KMS-11 (cell line): ENCODE data around the gene CHERP.
A peak's percentile ranks its signal among the peaks of the same experiment; 100 is the strongest.

Experiments
- H2AFZ ChIP-seq: fragments of 200-600 bp; sonication (generic); 2 replicates; pipeline ENCODE4 v1.6.1; 2016; ENCODE audit warnings: antibody characterized with exemption, mixed run types, low read depth
- H3K27ac ChIP-seq: fragments of 200-600 bp; sonication (generic); 2 replicates; pipeline ENCODE4 v1.6.1; 2016; ENCODE audit warnings: mild to moderate bottlenecking, mixed run types
- H3K27me3 ChIP-seq: fragments of 200-600 bp; sonication (generic); 2 replicates; pipeline ENCODE4 v1.6.1; 2017; ENCODE audit warnings: mild to moderate bottlenecking, low read depth, mixed run types, moderate library complexity; ENCODE audit not compliant: insufficient read depth
- H3K36me3 ChIP-seq: fragments of 200-600 bp; sonication (generic); 2 replicates; pipeline ENCODE4 v1.6.1; 2017; ENCODE audit warnings: mild to moderate bottlenecking, mixed run types; ENCODE audit not compliant: insufficient read depth
- H3K4me1 ChIP-seq: fragments of 200-600 bp; sonication (generic); 2 replicates; pipeline ENCODE4 v1.6.1; 2016; ENCODE audit warnings: mild to moderate bottlenecking, low read depth, mixed run types; ENCODE audit not compliant: poor library complexity, severe bottlenecking
- H3K4me2 ChIP-seq: fragments of 200-600 bp; sonication (generic); 2 replicates; pipeline ENCODE4 v1.7.0; 2016; ENCODE audit warnings: mild to moderate bottlenecking, mixed run types
- H3K4me3 ChIP-seq: fragments of 200-600 bp; sonication (generic); IDR thresholded peaks from 2 replicates; pipeline ENCODE4 v1.6.1; 2017; ENCODE audit warnings: low read depth, low read length, mixed read lengths; ENCODE audit not compliant: insufficient read depth
- H3K79me2 ChIP-seq: fragments of 200-600 bp; sonication (generic); 2 replicates; pipeline ENCODE4 v1.6.1; 2016; ENCODE audit warnings: low read depth, mixed run types; ENCODE audit not compliant: insufficient read depth
- H3K9ac ChIP-seq: fragments of 200-600 bp; sonication (generic); 2 replicates; pipeline ENCODE4 v1.6.1; 2016; ENCODE audit warnings: mild to moderate bottlenecking, mixed run types
- H4K20me1 ChIP-seq: fragments of 200-600 bp; sonication (generic); 2 replicates; pipeline ENCODE4 v1.6.1; 2016; ENCODE audit warnings: mild to moderate bottlenecking, mixed run types; ENCODE audit not compliant: insufficient read depth
- TF ChIP-seq, protein P1 (sequence below): fragments of 200-600 bp; sonication (generic); conservative IDR thresholded peaks from 2 replicates; pipeline ENCODE4 v1.6.1; 2017; ENCODE audit warnings: low read depth, mild to moderate bottlenecking, antibody characterized with exemption, low read length, moderate library complexity, mixed read lengths

The CHERP gene, protein sequence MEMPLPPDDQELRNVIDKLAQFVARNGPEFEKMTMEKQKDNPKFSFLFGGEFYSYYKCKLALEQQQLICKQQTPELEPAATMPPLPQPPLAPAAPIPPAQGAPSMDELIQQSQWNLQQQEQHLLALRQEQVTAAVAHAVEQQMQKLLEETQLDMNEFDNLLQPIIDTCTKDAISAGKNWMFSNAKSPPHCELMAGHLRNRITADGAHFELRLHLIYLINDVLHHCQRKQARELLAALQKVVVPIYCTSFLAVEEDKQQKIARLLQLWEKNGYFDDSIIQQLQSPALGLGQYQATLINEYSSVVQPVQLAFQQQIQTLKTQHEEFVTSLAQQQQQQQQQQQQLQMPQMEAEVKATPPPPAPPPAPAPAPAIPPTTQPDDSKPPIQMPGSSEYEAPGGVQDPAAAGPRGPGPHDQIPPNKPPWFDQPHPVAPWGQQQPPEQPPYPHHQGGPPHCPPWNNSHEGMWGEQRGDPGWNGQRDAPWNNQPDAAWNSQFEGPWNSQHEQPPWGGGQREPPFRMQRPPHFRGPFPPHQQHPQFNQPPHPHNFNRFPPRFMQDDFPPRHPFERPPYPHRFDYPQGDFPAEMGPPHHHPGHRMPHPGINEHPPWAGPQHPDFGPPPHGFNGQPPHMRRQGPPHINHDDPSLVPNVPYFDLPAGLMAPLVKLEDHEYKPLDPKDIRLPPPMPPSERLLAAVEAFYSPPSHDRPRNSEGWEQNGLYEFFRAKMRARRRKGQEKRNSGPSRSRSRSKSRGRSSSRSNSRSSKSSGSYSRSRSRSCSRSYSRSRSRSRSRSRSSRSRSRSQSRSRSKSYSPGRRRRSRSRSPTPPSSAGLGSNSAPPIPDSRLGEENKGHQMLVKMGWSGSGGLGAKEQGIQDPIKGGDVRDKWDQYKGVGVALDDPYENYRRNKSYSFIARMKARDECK

DNA sequence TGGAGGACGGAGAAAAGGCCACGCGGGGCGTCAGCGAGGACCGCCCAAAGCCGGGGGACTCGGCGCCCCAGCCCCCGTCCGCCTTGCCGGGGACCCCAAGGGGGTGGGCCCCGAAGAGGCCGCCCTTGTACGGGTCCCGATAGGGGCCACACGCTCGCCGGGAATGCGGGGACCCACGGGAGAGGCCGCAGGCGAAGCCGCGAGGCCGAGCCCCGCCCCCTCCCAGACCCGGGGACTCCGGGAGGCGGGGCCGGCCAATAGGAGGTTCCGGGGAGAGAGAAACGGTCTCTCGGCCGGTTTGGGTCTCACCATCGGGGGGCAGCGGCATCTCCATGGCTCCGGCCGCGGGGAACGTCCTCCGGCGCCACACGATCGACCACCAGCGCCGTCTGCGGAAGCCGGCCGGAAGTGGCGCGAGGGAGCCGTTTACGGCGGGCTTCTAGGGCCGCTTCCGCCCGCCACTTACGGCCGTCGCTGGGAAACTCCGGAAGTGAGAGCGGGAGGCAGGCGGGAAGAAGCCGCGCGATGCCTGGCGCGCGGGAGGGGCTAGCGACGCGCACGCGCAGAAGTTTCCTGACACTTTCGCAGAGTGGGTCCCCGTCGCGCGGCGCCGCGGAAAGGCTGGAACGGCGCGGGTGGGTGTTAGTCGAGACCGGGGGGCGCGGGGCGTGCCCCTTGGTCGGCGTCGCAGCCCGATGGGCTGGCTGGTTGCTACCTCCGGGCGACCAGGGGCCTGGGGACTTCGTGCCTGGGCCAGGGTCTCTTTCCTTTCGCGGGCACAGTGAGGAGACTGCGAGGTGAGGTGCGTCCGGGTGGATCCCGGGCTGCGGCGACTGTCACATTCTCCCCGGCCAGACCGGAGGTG is at the start of gene CHERP:
TSS of gene CHERP (minus strand) at position 393 of the 865 bp plus-strand sequence. CDS start at position 334, 59 bp downstream.
- H3K4me1 ChIP-seq = peaks cover 21% of the 10 kb centered on the region
- H3K4me3 ChIP-seq = no peak within 1 kb of the TSS
- peaks cover 82% of the 10 kb centered on the region for H3K79me2 ChIP-seq
- peak within 1 kb of the TSS; percentile 70 for H3K9ac ChIP-seq
- H4K20me1 ChIP-seq = no peaks in the 10 kb centered on the region
- H3K36me3 ChIP-seq = peaks cover 6% of the 10 kb centered on the region; the same call in 1 of the 2 replicates
- H3K27ac ChIP-seq = peak within 1 kb of the TSS; percentile 64
- TF ChIP-seq, protein P1, sequence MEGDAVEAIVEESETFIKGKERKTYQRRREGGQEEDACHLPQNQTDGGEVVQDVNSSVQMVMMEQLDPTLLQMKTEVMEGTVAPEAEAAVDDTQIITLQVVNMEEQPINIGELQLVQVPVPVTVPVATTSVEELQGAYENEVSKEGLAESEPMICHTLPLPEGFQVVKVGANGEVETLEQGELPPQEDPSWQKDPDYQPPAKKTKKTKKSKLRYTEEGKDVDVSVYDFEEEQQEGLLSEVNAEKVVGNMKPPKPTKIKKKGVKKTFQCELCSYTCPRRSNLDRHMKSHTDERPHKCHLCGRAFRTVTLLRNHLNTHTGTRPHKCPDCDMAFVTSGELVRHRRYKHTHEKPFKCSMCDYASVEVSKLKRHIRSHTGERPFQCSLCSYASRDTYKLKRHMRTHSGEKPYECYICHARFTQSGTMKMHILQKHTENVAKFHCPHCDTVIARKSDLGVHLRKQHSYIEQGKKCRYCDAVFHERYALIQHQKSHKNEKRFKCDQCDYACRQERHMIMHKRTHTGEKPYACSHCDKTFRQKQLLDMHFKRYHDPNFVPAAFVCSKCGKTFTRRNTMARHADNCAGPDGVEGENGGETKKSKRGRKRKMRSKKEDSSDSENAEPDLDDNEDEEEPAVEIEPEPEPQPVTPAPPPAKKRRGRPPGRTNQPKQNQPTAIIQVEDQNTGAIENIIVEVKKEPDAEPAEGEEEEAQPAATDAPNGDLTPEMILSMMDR = no peak
- H2AFZ ChIP-seq = peak within 1 kb of the TSS; percentile 53
- peak within 1 kb of the TSS; percentile 99 for H3K4me2 ChIP-seq
- H3K27me3 ChIP-seq = no peaks in the 10 kb centered on the region

DNA sequence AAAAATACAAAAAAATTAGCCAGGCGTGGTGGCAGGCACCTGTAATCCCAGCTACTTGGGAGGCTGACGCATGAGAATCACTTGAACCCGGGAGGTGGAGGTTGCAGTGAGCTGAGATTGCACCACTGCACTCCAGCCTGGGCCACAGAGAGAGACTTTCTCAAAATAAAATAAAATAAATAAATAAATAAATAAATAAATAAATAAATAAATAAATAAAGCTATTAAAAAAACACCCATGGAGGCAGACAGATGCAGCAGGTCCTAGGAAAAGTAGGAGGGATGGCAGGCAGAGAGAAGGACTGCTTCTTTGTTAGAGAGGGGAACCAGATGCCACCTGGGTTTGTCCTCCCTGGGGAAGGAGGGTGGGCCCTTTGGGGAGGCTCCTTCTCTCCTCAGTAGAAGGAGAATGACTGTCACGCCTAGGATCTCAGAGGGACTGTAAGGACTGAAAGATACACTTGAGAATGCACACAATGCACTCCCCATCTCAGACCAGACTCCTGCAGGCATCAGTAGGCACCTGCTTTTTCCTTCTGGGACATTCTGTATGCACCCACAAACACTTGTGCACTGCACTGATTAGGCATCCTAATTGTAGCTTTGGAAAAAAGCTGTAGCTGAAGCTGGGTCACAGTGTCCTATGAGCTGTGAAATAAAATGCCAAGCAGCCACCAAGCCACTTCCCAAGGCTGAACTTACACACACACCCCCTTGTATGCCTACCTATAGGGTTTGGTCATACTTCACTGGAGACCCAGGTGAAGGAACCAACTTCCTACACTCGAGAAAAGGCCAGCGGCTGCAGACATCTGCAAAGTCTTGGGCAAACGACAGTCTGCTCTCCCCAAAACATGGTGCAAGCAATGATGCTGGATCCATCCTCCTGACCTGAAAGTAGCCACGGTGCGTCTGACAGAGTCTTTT is 48.9 kb upstream of the CHERP start:
- TF ChIP-seq, protein P1 = no peak
- Histone ChIP-seq H3K27me3 (no peaks in the 10 kb centered on the region), H3K4me2 (peak overlapping the region; percentile 99), H3K9ac (no peak overlapping the region), H3K79me2 (peaks cover 90% of the 10 kb centered on the region), H4K20me1 (no peaks in the 10 kb centered on the region), H3K36me3 (no peaks in the 10 kb centered on the region), H3K4me3 (no peak overlapping the region), H3K4me1 (peaks cover 77% of the 10 kb centered on the region), H2AFZ (no peak overlapping the region), H3K27ac (peak overlapping the region; percentile 95; the same call in 1 of the 2 replicates)

DNA sequence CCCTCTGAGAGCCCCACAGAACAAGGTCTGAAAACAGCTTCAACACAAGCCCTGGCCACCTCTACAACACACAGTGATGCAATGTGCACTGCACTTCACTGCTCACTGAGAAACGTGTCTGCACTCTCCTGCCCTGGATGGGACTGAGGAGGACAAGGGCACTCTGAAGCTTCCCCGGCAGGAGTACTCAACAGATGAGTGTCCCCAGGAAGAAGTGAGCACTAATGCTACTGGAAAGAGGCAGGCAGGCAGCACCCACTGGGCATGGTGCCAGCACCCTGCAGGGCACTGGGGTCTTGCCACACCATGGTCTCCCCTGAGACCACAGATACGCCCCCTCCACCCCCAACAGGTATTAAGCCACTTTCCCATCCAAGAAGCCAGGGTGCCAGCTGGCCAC is 47.7 kb upstream of the CHERP start:
- TF ChIP-seq, protein P1 = no peak
- Histone ChIP-seq H3K9ac (no peak overlapping the region), H3K36me3 (no peaks in the 10 kb centered on the region), H2AFZ (no peak overlapping the region), H3K4me3 (no peak overlapping the region), H3K4me1 (peaks cover 65% of the 10 kb centered on the region), H3K27ac (peak overlapping the region; percentile 95), H3K79me2 (peaks cover 90% of the 10 kb centered on the region), H3K27me3 (no peaks in the 10 kb centered on the region), H3K4me2 (peak overlapping the region; percentile 95), H4K20me1 (no peaks in the 10 kb centered on the region)
